CD4-positive, alpha-beta memory T cell (primary cell): ENCODE results near the gene EDA. TPM values are rescaled to one million over a fixed set of nuclear protein-coding genes. Genes with fewer than 3 reads are reported as not detected.
A peak's percentile ranks its signal among the peaks of the same experiment; 100 is the strongest.

Experiments
- CTCF ChIA-PET: fragments of 350-600 bp; sonication (Branson Sonifier 250); formaldehyde crosslinking; loops from one replicate; lab custom pipeline; 2021; ENCODE audit warnings: inconsistent platforms; ENCODE audit not compliant: partially characterized antibody; lab: Charles Lee
- POLR2A ChIA-PET: fragments of 350-600 bp; sonication (Branson Sonifier 250); formaldehyde crosslinking; loops from one replicate; lab custom pipeline; 2021; ENCODE audit not compliant: partially characterized antibody; lab: Charles Lee
- DNase-seq, 5 donors: peaks; one replicate each; pipeline versions ENCODE4 v3.0.0 to v3.0.0-alpha.2; 2020 to 2022; ENCODE audit warnings: mixed read lengths in 1 of 5
- H3K27ac ChIP-seq: one replicate; pipeline ENCODE4 v1.7.0; 2013; ENCODE audit warnings: low read depth, low read length
- H3K27me3 ChIP-seq: 2 replicates; pipeline ENCODE4 v1.7.0; 2013; ENCODE audit warnings: mild to moderate bottlenecking, low read length, moderate library complexity; ENCODE audit not compliant: insufficient read depth
- H3K36me3 ChIP-seq: 2 replicates; pipeline ENCODE4 v1.7.0; 2013; ENCODE audit warnings: mild to moderate bottlenecking, low read length, moderate library complexity; ENCODE audit not compliant: insufficient read depth
- H3K4me1 ChIP-seq: 2 replicates; pipeline ENCODE4 v1.7.0; 2013; ENCODE audit warnings: mild to moderate bottlenecking, low read length, moderate library complexity; ENCODE audit not compliant: insufficient read depth
- H3K4me3 ChIP-seq, 2 donors: one replicate each; pipeline ENCODE4 v1.7.0; 2013; ENCODE audit warnings: low read length in 2 of 2, mild to moderate bottlenecking in 1 of 2
- H3K9me3 ChIP-seq, 2 donors: one replicate each; pipeline ENCODE4 v1.7.0; 2013; ENCODE audit warnings: low read length in 2 of 2, control low read depth in 1 of 2; ENCODE audit not compliant: control insufficient read depth in 1 of 2
- H3K27ac Mint-ChIP-seq, 7 donors: one replicate each; pipeline ENCODE4 v1.8.0; 2020 to 2021; ENCODE audit warnings: mixed read lengths in 7 of 7, mild to moderate bottlenecking in 6 of 7, inconsistent platforms in 3 of 7, moderate library complexity in 3 of 7
- H3K27me3 Mint-ChIP-seq, 2 donors: one replicate each; pipeline ENCODE4 v1.8.0; 2020 to 2021; ENCODE audit warnings: mixed read lengths in 2 of 2
- H3K36me3 Mint-ChIP-seq, 2 donors: one replicate each; pipeline ENCODE4 v1.8.0; 2020 to 2021; ENCODE audit warnings: mixed read lengths in 2 of 2, inconsistent platforms in 1 of 2, mild to moderate bottlenecking in 1 of 2
- H3K4me1 Mint-ChIP-seq, 4 donors: one replicate each; pipeline ENCODE4 v1.8.0; 2020 to 2021; ENCODE audit warnings: mixed read lengths in 4 of 4, mild to moderate bottlenecking in 1 of 4
- H3K4me3 Mint-ChIP-seq, 8 donors: one replicate each; pipeline ENCODE4 v1.8.0; 2020 to 2021; ENCODE audit warnings: mixed read lengths in 8 of 8, mild to moderate bottlenecking in 7 of 8, moderate library complexity in 6 of 8, inconsistent platforms in 3 of 8
- H3K9me3 Mint-ChIP-seq, 8 donors: one replicate each; pipeline ENCODE4 v1.8.0; 2020 to 2021; ENCODE audit warnings: mixed read lengths in 8 of 8, mild to moderate bottlenecking in 5 of 8, inconsistent platforms in 3 of 8, moderate library complexity in 1 of 8
- intact Hi-C: fragments of 100-400 bp; cut with micrococcal nuclease; formaldehyde crosslinking; loops from one replicate; pipeline ENCODE4 v1.15.1; 2023
- polyA plus RNA-seq, 2 donors: library from polyadenylated mRNA; unstranded; fragments of 300-500 nt; fragmentation: Illumina TruSeq; gene quantifications; one replicate each; pipeline ENCODE4 v1.2.3, GENCODE V29; 2021
- total RNA-seq, 2 experiments: library from RNA; stranded (reverse); gene quantifications; one replicate each; pipeline ENCODE4 v1.2.3, GENCODE V29; 2021

EDA gene
- total and polyA plus RNA-seq, 4 experiments from 2014 or later: 0.69 to 4.0 (median 2.9) TPM

- H3K27me3 ChIP-seq: no peaks in the 10 kb centered on the region
- Mint-ChIP-seq H3K36me3 (no peaks in the 10 kb centered on the region), H3K4me3 (no peak overlapping the region), H3K27me3 (no peaks in the 10 kb centered on the region), H3K9me3 (no peaks in the 10 kb centered on the region), H3K4me1 (no peaks in the 10 kb centered on the region), H3K27ac (no peak overlapping the region)
- no peaks in the 10 kb centered on the region for H3K9me3 ChIP-seq
- no peak overlapping the region for H3K4me3 ChIP-seq
- no peaks in the 10 kb centered on the region for H3K36me3 ChIP-seq
- no peak overlapping the region for H3K27ac ChIP-seq
- CTCF ChIA-PET: interaction anchor here (1.8 kb wide), 1 partner anchor 13 kb away, joined by 5 read pairs; no protein-coding TSS in a partner anchor
- DNase-seq: no peak
- intact Hi-C loops: no loop called here
- POLR2A ChIA-PET: no interaction called here
- no peaks in the 10 kb centered on the region for H3K4me1 ChIP-seq
Measured at GRCh38 chrX:70039758-70040157, 423.8 kb downstream of the EDA start.

DNA sequence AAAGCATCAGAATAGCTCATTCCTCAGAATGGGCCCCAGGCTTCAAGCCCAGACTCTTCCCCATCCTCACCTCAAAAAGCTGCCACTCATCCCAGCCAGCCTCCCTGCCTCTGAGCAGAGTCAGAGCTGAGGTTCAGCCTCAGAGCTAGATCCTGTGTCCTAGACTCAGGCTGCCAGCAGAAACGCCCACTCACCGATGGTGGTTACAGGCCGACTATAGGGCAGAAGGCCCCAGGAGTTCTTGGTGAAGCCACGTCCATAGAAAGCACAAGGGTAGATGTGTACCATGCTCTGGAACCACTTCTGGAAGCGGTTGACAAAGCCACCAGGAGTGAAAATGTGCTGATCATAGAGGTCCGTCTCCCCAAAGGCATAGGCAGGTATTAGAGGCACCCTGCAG is 426.1 kb downstream of the EDA start:
- H3K4me1 Mint-ChIP-seq: no peaks in the 10 kb centered on the region
- Histone ChIP-seq H3K36me3 (no peaks in the 10 kb centered on the region), H3K9me3 (no peaks in the 10 kb centered on the region), H3K4me3 (no peak overlapping the region), H3K27me3 (no peaks in the 10 kb centered on the region), H3K4me1 (no peaks in the 10 kb centered on the region), H3K27ac (no peak overlapping the region)
- ChIA-PET CTCF (interaction anchor here (1.3 to 1.8 kb wide), 2 partner anchors 12 to 13 kb away, joined by 3 to 5 read pairs; no protein-coding TSS in a partner anchor), POLR2A (no interaction called here)
- no peak overlapping the region for H3K4me3 Mint-ChIP-seq
- no peaks in the 10 kb centered on the region for H3K27me3 Mint-ChIP-seq
- no peak for DNase-seq
- H3K36me3 Mint-ChIP-seq: no peaks in the 10 kb centered on the region
- no peaks in the 10 kb centered on the region for H3K9me3 Mint-ChIP-seq
- H3K27ac Mint-ChIP-seq: peak overlapping the region in 1 of 7 donors; percentile 45
- intact Hi-C loops: no loop called here

DNA sequence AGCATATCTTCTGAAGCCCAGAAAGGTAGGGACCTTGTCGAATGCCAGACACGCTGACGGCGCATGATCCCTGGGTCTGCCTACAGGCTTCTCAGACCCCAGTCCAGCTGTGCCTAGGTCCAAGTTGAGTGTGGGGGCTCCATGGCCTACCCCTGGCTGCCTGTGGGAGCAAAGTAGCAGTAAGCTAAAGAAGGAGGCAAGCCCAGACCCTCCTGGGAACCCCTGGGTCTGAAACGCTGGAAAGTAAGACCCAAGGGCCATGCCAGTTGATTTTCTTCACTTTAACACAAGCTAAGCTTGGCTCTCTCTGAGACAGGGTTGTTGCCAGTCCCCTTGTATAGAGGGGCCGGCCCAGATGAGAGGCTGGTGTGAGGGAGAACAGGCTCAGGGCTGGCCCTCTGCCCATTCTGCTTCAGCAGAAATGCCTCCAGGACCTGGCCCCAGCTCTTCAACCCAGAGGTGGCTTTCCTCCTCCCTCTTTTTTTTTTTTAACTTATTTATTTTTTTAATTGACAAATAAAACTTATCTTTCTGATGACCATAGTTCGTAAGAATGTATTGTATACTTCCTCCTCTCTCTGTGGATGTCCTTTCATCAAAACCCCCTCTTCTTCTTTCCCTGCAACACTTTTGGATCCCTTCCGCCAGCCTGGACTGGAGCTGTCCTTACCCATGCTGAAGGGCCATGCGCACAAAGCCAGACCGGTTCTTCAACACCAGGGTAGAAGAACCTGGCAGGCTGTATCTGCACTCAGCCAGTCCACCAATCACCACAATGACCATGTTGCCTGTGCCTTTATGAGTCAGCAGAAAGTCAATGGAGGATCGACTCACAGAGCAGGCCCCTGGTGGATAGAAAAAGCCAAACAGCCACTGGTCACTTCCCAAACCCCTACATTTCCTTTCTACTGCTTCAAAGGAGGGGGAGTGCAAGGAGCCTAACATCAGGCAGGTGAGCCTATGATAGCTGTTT is 426.8 kb downstream of the EDA start:
- Mint-ChIP-seq H3K36me3 (no peaks in the 10 kb centered on the region), H3K9me3 (no peaks in the 10 kb centered on the region), H3K27me3 (no peaks in the 10 kb centered on the region), H3K4me1 (no peaks in the 10 kb centered on the region), H3K27ac (peak overlapping the region in 1 of 7 donors; percentile 78), H3K4me3 (no peak overlapping the region)
- no peak overlapping the region for H3K4me3 ChIP-seq
- intact Hi-C loops: no loop called here
- no peaks in the 10 kb centered on the region for H3K36me3 ChIP-seq
- ChIA-PET POLR2A (no interaction called here), CTCF (interaction anchor here (1.3 to 1.8 kb wide), 2 partner anchors 12 to 13 kb away, joined by 3 to 5 read pairs; no protein-coding TSS in a partner anchor)
- no peak overlapping the region for H3K27ac ChIP-seq
- H3K27me3 ChIP-seq: no peaks in the 10 kb centered on the region
- H3K4me1 ChIP-seq: no peaks in the 10 kb centered on the region
- H3K9me3 ChIP-seq: no peaks in the 10 kb centered on the region
- no peak for DNase-seq

DNA sequence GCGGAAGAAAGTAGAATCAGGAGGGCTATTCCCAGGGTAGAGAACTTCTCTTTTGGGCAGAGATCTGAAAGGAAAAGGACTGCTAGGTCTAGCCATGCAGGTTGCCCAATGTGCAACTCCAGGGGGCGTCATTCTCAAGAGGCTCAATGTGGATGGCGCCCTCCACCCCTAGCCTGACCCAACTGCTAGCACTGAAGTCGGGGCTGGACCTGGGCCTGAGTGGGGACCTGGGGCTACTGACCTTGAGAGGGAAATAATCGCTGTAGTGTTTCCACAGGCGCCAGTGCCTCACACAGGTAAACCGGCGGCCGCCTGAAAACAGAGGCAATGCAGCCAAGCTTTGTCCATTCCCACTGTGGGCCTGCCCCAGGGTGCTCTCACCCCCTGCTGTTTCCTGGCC is 427.8 kb downstream of the EDA start:
- Histone ChIP-seq H3K9me3 (no peaks in the 10 kb centered on the region), H3K36me3 (no peaks in the 10 kb centered on the region), H3K4me1 (no peaks in the 10 kb centered on the region), H3K27ac (no peak overlapping the region), H3K4me3 (no peak overlapping the region), H3K27me3 (no peaks in the 10 kb centered on the region)
- Mint-ChIP-seq H3K27me3 (no peaks in the 10 kb centered on the region), H3K4me1 (no peaks in the 10 kb centered on the region), H3K36me3 (no peaks in the 10 kb centered on the region), H3K9me3 (no peaks in the 10 kb centered on the region), H3K27ac (no peak overlapping the region), H3K4me3 (no peak overlapping the region)
- intact Hi-C loops: no loop called here
- POLR2A ChIA-PET: no interaction called here
- no peak for DNase-seq
- CTCF ChIA-PET: no interaction called here

- no peaks in the 10 kb centered on the region for H3K4me1 Mint-ChIP-seq
- H3K9me3 ChIP-seq: no peaks in the 10 kb centered on the region
- no peak overlapping the region for H3K4me3 ChIP-seq
- ChIA-PET POLR2A (no interaction called here), CTCF (no interaction called here)
- no peaks in the 10 kb centered on the region for H3K36me3 Mint-ChIP-seq
- no peaks in the 10 kb centered on the region for H3K9me3 Mint-ChIP-seq
- no peaks in the 10 kb centered on the region for H3K36me3 ChIP-seq
- H3K4me1 ChIP-seq: no peaks in the 10 kb centered on the region
- peak overlapping the region in 1 of 7 donors; percentile 30 for H3K27ac Mint-ChIP-seq
- H3K4me3 Mint-ChIP-seq: peak overlapping the region in 1 of 8 donors; percentile 9
- intact Hi-C loops: no loop called here
- H3K27me3 ChIP-seq: no peaks in the 10 kb centered on the region
- no peaks in the 10 kb centered on the region for H3K27me3 Mint-ChIP-seq
- H3K27ac ChIP-seq: no peak overlapping the region
- no peak for DNase-seq
Measured at GRCh38 chrX:70044541-70045245, 428.8 kb downstream of the EDA start.

- Histone ChIP-seq H3K27me3 (no peaks in the 10 kb centered on the region), H3K9me3 (no peaks in the 10 kb centered on the region), H3K4me3 (no peak overlapping the region), H3K36me3 (no peaks in the 10 kb centered on the region), H3K27ac (no peak overlapping the region), H3K4me1 (no peaks in the 10 kb centered on the region)
- CTCF ChIA-PET: no interaction called here
- H3K36me3 Mint-ChIP-seq: no peaks in the 10 kb centered on the region
- H3K27me3 Mint-ChIP-seq: no peaks in the 10 kb centered on the region
- no peaks in the 10 kb centered on the region for H3K9me3 Mint-ChIP-seq
- H3K4me1 Mint-ChIP-seq: no peaks in the 10 kb centered on the region
- intact Hi-C loops: no loop called here
- no peak overlapping the region for H3K4me3 Mint-ChIP-seq
- H3K27ac Mint-ChIP-seq: no peak overlapping the region
- POLR2A ChIA-PET: no interaction called here
- no peak for DNase-seq
Measured at GRCh38 chrX:70046978-70047377, 431.1 kb downstream of the EDA start.

GRCh38 chrX:70049406-70049805 is 433.5 kb downstream of the EDA start:
- Histone ChIP-seq H3K4me3 (no peak overlapping the region), H3K27ac (no peak overlapping the region), H3K36me3 (no peaks in the 10 kb centered on the region), H3K27me3 (no peaks in the 10 kb centered on the region), H3K9me3 (no peaks in the 10 kb centered on the region), H3K4me1 (no peaks in the 10 kb centered on the region)
- Mint-ChIP-seq H3K27ac (no peak overlapping the region), H3K4me1 (no peaks in the 10 kb centered on the region), H3K4me3 (no peak overlapping the region), H3K9me3 (no peaks in the 10 kb centered on the region), H3K36me3 (no peaks in the 10 kb centered on the region), H3K27me3 (no peaks in the 10 kb centered on the region)
- DNase-seq: no peak
- POLR2A ChIA-PET: no interaction called here
- intact Hi-C loops: no loop called here
- CTCF ChIA-PET: no interaction called here
